ENCODE data around the gene NKX6-1.

NKX6-1 gene

DNA sequence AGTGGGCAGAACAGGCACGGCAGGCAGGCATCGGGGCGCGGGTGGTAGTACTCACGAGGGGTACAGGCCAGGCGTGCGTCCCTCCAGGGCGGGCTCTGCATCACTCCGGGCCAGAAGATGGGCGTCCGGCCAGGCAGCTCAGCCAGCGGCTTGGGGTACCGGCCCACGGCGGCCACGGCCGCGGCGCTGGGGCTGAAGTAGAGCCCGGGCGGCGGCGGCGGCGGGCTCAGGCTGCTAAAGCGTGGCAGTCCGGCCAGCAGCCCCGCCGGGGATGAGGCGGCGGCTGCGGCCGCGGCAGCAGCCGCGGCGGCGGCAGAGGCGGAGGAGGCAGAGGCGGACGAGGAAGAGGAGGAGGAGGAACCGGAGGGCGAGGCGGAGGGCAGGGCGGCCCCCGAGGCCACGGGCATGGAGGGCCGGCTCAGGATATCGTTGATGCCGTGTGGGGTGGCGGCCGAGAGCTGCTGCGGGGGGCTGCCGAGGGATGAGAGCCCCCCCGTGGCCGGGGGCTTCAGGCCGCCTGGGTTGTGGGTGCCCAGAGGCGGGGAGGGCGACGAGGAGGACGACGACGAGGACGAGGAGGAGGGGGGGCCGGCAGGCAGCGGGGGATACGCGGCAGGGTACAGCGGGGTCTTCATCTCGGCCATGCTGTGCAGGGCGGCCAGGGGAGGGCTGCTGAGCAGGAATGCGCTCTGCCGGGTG lies 1.4 kb downstream of the NKX6-1 start:
- DNase-seq = no peak

DNA sequence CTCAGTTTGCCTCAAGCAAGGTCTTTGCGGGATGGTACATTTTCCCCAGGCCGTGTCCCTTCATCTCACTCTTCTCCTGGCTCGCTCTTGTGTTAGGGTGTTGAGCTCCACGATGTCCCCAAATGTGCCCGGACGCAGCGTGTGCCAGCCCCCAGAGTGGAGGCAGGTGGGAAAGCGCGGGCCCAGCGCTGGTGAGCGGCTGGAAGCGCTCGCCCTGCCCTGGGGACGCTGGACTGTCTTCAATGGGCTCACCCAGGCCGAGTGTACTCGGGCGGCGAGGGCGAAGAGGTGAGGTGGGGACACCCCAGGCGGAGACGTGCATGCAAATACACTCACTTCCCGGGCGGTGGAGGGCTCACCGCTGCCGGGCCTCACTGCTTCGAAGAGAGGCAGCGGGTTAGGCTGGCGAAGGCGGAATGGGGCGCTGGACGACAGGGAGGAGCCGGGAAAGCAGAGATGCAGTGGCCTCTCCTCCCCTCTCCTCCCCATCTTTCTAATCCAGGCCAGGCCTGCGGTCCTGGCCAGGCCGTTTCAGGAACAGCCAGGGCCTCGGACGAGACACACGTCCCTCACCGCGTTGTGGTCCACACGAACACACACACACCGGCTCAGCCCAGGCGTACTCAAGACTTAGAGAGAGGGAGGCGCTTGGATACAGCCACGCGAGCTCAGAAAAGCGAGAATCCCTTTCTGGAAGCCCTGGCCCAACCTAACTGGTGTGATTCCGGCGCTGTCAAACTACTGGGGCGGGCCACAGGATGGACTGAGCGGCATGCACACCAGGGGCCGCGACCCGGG lies 2.2 kb downstream of the NKX6-1 start:
- DNase-seq = no peak

- no peak for DNase-seq
These were observed 2.8 kb downstream of the NKX6-1 start for GRCh38 chr4:84496331-84496705.

DNA sequence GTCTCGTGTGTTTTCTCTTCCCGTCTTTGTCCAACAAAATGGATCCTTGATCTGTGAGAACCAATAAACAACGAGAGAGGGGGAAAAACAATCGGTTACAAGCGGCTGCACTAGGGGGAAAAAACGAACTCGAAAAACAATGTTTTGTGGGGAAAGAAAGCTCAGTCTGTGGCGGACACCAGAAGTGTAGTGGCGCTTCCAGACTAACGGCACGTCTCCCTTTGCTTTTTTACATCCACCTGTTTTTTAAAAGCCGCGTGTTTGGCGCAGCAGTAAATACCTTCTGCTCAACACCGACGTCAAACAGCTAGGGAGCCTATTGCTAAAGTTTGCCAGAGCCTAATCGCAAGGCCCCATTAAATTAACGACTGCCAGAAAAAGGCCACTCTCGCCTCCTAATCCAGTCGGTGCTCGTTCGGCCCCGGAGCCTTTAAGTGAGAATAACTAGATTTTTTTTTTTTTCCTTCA lies 3.3 kb downstream of the NKX6-1 start:
- no peak for DNase-seq

- no peak for DNase-seq
These were observed 3.8 kb downstream of the NKX6-1 start for GRCh38 chr4:84495118-84495793.

GRCh38 chr4:84494531-84494930 lies 4.6 kb downstream of the NKX6-1 start:
- DNase-seq = no peak

DNA sequence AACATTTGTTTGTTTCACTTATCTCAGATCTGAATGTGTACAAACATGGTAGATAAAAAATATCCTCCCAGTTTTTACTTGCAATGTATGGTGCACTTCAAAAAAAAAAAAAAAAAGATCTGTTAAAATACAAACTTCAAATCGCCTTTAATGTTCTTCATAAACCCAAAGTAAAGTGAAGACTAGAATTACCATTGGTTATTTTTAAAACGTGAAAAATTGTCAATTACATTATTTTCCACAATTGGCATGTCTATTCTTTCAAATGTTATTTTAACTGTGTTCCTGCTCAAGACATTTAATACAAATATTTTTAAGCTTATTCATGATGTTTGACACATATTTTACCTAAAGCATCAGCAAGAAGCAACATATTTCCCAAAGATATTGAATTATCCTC lies 5.0 kb downstream of the NKX6-1 start:
- no peak for DNase-seq

GRCh38 chr4:84493092-84493850 lies 5.8 kb downstream of the NKX6-1 start:
- DNase-seq = no peak

DNA sequence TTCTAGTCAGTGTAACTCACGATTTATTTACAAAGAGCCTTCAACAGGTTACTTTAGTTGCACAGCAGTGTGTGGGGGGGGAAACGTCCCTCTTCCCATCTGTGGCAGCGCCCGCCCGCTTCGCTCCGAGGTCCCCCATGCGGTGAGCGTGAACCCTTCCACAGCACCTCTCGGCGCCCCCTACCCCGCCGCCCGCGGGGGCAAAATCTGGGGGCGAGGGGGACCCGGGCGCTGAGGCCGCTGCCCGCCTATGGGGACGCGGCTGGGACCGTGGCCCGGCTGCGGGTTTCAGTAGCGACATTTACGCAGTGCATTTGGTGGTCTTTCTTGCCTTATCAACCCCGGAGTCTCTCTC lies 6.4 kb downstream of the NKX6-1 start:
- DNase-seq = no peak

- no peak for DNase-seq
These were observed 6.8 kb downstream of the NKX6-1 start for GRCh38 chr4:84492290-84492689.

- DNase-seq = no peak
These were observed 7.6 kb downstream of the NKX6-1 start for GRCh38 chr4:84491481-84491880.

DNA sequence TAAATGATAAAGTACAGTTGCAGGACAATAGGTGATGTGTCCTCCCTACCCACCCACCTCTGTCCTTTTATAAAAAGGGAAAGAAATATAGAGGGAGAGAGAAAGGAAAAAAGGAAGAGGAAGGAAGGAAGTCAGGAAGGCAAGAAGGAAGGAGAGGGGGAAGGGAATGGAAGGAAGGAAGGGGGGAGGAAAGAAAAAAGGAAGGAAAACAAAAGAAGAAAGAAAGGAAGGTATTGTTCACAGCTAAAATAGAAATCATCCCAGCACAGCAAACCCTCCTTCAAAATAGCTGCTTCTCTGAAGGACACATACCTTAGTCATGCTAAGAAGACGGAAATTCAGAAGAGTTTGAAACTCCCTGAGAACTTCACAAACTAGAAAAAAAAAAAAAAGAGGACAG lies 8.4 kb downstream of the NKX6-1 start:
- DNase-seq = no peak

GRCh38 chr4:84484236-84484635 lies 14.9 kb downstream of the NKX6-1 start:
- DNase-seq = no peak

DNA sequence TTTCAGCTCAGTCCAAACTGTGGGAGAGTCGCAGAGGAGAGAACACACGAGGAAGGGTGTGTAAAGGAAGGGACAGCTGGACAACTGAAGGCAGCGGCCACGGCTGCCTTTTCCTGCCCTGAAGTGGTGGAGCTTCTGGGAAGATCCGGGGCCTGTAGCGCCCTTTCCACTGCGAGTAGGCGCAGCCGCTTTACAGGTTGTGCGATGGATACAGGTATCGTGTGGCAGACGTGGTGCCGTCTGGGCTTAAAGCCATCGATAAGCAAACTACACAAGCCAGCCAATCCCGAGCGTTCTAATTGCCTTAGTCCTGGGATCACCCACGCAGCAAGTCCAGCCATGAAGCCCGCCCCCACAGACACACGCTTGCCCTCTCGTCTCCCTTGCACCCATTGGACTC lies 15.4 kb downstream of the NKX6-1 start:
- no peak for DNase-seq

- DNase-seq = no peak
These were observed 16.2 kb downstream of the NKX6-1 start for GRCh38 chr4:84482564-84483563.

DNA sequence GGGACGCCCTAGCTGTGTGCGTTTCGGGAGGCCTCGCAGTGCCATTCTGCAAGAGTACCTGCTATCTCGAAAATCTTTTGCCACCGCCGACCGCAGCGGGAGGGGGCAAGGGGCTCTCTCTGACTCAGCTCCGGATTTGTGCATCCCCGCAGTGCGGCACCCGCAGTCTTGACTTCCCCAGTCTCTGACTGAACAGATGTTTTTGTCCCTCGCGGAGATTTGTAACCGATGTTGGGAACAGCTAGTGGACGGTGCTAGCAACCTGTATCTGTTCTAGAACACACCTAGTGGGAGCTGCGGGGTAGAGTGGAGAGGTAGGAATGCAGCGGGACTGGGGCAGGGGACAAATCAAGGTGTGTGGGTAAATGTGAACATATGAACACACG lies 17.2 kb downstream of the NKX6-1 start:
- no peak for DNase-seq

- no peak for DNase-seq
These were observed 17.8 kb downstream of the NKX6-1 start for GRCh38 chr4:84481077-84481859.

- DNase-seq = no peak
These were observed 19.0 kb downstream of the NKX6-1 start for GRCh38 chr4:84480082-84480481.

DNA sequence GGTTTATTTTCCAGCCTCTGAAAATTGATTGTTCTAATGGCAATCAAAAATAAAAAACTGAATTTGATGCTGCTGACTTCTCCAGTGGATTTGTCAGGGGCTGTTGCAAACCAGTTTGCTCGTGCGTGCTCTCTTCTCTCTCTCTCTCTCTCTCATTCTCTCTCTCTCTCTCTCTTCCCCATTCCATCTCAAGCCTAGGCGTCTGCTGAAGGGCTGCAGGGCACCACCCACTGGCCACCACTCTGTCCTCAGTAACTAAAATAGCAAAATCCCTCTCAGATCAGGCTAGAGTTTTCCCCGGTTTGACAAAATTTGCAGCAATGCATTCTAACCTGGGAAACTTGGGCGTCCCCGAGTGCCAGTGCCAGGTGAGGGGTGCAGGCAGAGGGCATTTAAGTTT lies 19.4 kb downstream of the NKX6-1 start:
- DNase-seq = no peak

- DNase-seq = no peak
These were observed 21.4 kb downstream of the NKX6-1 start for GRCh38 chr4:84477738-84478137.

GRCh38 chr4:84474107-84474506 lies 25.0 kb downstream of the NKX6-1 start:
- DNase-seq = no peak

Measured in NCI-H345 (cell line).